H54 (cell line): ENCODE data around the gene B4GALNT3.

Experiments used
- DNase-seq: peaks from one replicate; pipeline ENCODE4 v3.0.0; 2011; ENCODE audit warnings: low spot score, mixed read lengths; ENCODE audit not compliant: insufficient read length
- FAIRE-seq: peaks from 3 replicates; lab custom pipeline; 2011; peaks lifted over from hg19 to GRCh38; lab: Jason Lieb, UNC
- POLR2A ChIP-seq: IDR thresholded peaks from 2 replicates; pipeline ENCODE4 v1.6.1; 2011; ENCODE audit warnings: low read depth, mild to moderate bottlenecking, low read length

The B4GALNT3 gene

GRCh38 chr12:579420-580110 is 119.8 kb downstream of the B4GALNT3 start:
- no peak for DNase-seq
- no peak for FAIRE-seq
- no peak for TF ChIP-seq POLR2A

GRCh38 chr12:580813-581212 is 121.1 kb downstream of the B4GALNT3 start:
- FAIRE-seq: no peak
- no peak for TF ChIP-seq POLR2A

GRCh38 chr12:581321-581720 is 121.6 kb downstream of the B4GALNT3 start:
- no peak for TF ChIP-seq POLR2A
- FAIRE-seq: no peak

More at GRCh38 chr12:580813-581212, 121.1 kb downstream of the B4GALNT3 start:
- no peak for DNase-seq

GRCh38 chr12:581746-582145 is 122.0 kb downstream of the B4GALNT3 start:
- no peak for DNase-seq
- FAIRE-seq: no peak
- TF ChIP-seq POLR2A: no peak

More at GRCh38 chr12:581321-581720, 121.6 kb downstream of the B4GALNT3 start:
- no peak for DNase-seq

- TF ChIP-seq POLR2A: no peak
- FAIRE-seq (no peak), DNase-seq (no peak)
Measured at GRCh38 chr12:583251-583869, 123.6 kb downstream of the B4GALNT3 start.

GRCh38 chr12:585062-586061 is 125.6 kb downstream of the B4GALNT3 start:
- DNase-seq: no peak
- FAIRE-seq: no peak
- no peak for TF ChIP-seq POLR2A

- no peak for DNase-seq
- FAIRE-seq: no peak
- TF ChIP-seq POLR2A: no peak
Measured at GRCh38 chr12:586318-587071, 126.8 kb downstream of the B4GALNT3 start.

GRCh38 chr12:587132-588023 is 127.6 kb downstream of the B4GALNT3 start:
- FAIRE-seq (no peak), DNase-seq (no peak)
- no peak for TF ChIP-seq POLR2A

GRCh38 chr12:588024-588322 is 128.2 kb downstream of the B4GALNT3 start:
- TF ChIP-seq POLR2A: no peak
- no peak for FAIRE-seq
- no peak for DNase-seq

GRCh38 chr12:588646-589045 is 128.9 kb downstream of the B4GALNT3 start:
- FAIRE-seq: no peak
- TF ChIP-seq POLR2A: no peak
- DNase-seq: no peak

GRCh38 chr12:590206-590750 is 130.5 kb downstream of the B4GALNT3 start:
- no peak for FAIRE-seq
- TF ChIP-seq POLR2A: no peak
- DNase-seq: no peak
